HepG2 (cell line): ENCODE data around the gene USP19. TPM values are rescaled to one million over a fixed set of nuclear protein-coding genes. Genes with fewer than 3 reads are reported as not detected.

Experiments
- ATAC-seq: fragments of 200-7000 bp; cut with Tn5 transposase; 3 replicates; pipeline ENCODE4 v1.9.1; 2020; ENCODE audit warnings: mild to moderate bottlenecking, moderate library complexity
- BruUV-seq: library from RNA; stranded (reverse); fragments of 400-500 nt; replicated peaks from 2 replicates; lab custom pipeline; 2021; lab: Mats Ljungman, UMichigan
- CTCF ChIA-PET: fragments of 300-600 bp; formaldehyde crosslinking; extraction: SDS; loops from one replicate; lab custom pipeline; 2021; ENCODE audit warnings: low total read pairs, inconsistent platforms, low intra/inter-chr PET ratio; lab: Yijun Ruan, JAX
- POLR2A ChIA-PET: fragments of 350-600 bp; sonication (Branson Sonifier 250); formaldehyde crosslinking; loops from one replicate; lab custom pipeline; 2020; ENCODE audit warnings: antibody characterized with exemption, inconsistent platforms; lab: Yijun Ruan, JAX
- DNase-seq: peaks from one replicate; pipeline ENCODE4 v3.0.0-alpha.2; 2015; ENCODE audit warnings: low spot score
- FAIRE-seq: peaks from 3 replicates; lab custom pipeline; 2011; peaks lifted over from hg19 to GRCh38; lab: Jason Lieb, UNC
- H2AFZ ChIP-seq: one replicate; pipeline ENCODE4 v1.6.1; 2011; ENCODE audit warnings: low read length, inconsistent platforms
- H3K27ac ChIP-seq: fragments of 300-600 bp; 3 replicates; pipeline ENCODE4 v1.8.0; 2011; ENCODE audit warnings: mixed run types, mild to moderate bottlenecking, mixed read lengths, low read length, inconsistent platforms; ENCODE audit not compliant: insufficient read depth; ENCODE audit errors: extremely low read length
- H3K27me3 ChIP-seq, 2 experiments: fragments of 200-600 bp in 1 of 2; 2 replicates in 1 of 2; 3 replicates in 1 of 2; pipeline versions ENCODE4 v1.6.0 to v1.8.0; 2011; ENCODE audit warnings: low read length in 2 of 2, mild to moderate bottlenecking in 2 of 2, moderate library complexity in 2 of 2, inconsistent platforms in 1 of 2; ENCODE audit not compliant: insufficient read depth in 2 of 2, control insufficient read depth in 1 of 2
- H3K36me3 ChIP-seq, 2 experiments: fragments of 200-600 bp in 1 of 2; replicated peaks in 1 of 2; 2 replicates in 1 of 2; 3 replicates in 1 of 2; pipeline versions ENCODE4 v1.5.1 to v1.8.0; 2011; ENCODE audit warnings: low read length in 2 of 2, inconsistent platforms in 1 of 2; ENCODE audit not compliant: insufficient read depth in 2 of 2, control insufficient read depth in 1 of 2
- H3K4me1 ChIP-seq: 2 replicates; pipeline ENCODE4 v1.5.1; 2012; ENCODE audit warnings: low read length, inconsistent platforms; ENCODE audit not compliant: insufficient read depth
- H3K4me2 ChIP-seq: 2 replicates; pipeline ENCODE4 v1.6.0; 2011; ENCODE audit warnings: low read depth, low read length, inconsistent platforms
- H3K4me3 ChIP-seq, 3 experiments: fragments of 200-600 bp in 1 of 3; sonication (generic), shearing (Covaris generic) in 1 of 3; replicated peaks in 1 of 3; 2 replicates each; pipeline ENCODE4 v1.5.1; 2011 to 2016; ENCODE audit warnings: low read length in 3 of 3, inconsistent platforms in 2 of 3, low read depth in 2 of 3, mild to moderate bottlenecking in 2 of 3, control low read depth in 1 of 3, mixed read lengths in 1 of 3; ENCODE audit not compliant: insufficient read depth in 1 of 3
- H3K79me2 ChIP-seq: one replicate; pipeline ENCODE4 v1.6.1; 2011; ENCODE audit warnings: low read length, inconsistent platforms; ENCODE audit not compliant: insufficient read depth
- H3K9ac ChIP-seq: 2 replicates; pipeline ENCODE4 v1.6.0; 2011; ENCODE audit warnings: mild to moderate bottlenecking, low read depth, low read length, inconsistent platforms; ENCODE audit not compliant: insufficient read depth
- H3K9me3 ChIP-seq: 2 replicates; pipeline ENCODE4 v1.5.1; 2012; ENCODE audit warnings: mild to moderate bottlenecking, low read length
- H4K20me1 ChIP-seq: 2 replicates; pipeline ENCODE4 v1.6.0; 2011; ENCODE audit warnings: inconsistent platforms, mild to moderate bottlenecking, low read length, moderate library complexity; ENCODE audit not compliant: insufficient read depth
- AKAP8 ChIP-seq: sonication (generic); formaldehyde crosslinking; IDR thresholded peaks from 2 replicates; pipeline ENCODE4 v1.5.1; 2020; ENCODE audit warnings: mild to moderate bottlenecking, missing genetic modification reagents
- PHF20 ChIP-seq: sonication (generic); formaldehyde crosslinking; IDR thresholded peaks from 2 replicates; pipeline ENCODE4 v1.5.0; 2020; ENCODE audit warnings: mild to moderate bottlenecking, missing genetic modification reagents
- RXRB ChIP-seq: IDR thresholded peaks from 2 replicates; pipeline ENCODE4 v1.6.1; 2016; ENCODE audit warnings: borderline replicate concordance, missing genetic modification reagents, missing compliant biosample characterization
- SALL1 ChIP-seq: sonication (generic); formaldehyde crosslinking; IDR thresholded peaks from 2 replicates; pipeline ENCODE4 v1.8.0; 2022; ENCODE audit warnings: mild to moderate bottlenecking, missing genetic modification reagents
- TEF ChIP-seq: sonication (generic); formaldehyde crosslinking; IDR thresholded peaks from 2 replicates; pipeline ENCODE4 v1.5.0; 2020; ENCODE audit warnings: missing genetic modification reagents
- TMF1 ChIP-seq: sonication (generic); formaldehyde crosslinking; IDR thresholded peaks from 2 replicates; pipeline ENCODE4 v1.8.1; 2022; ENCODE audit warnings: low read depth, missing genetic modification reagents
- ZFAT ChIP-seq: sonication (generic); formaldehyde crosslinking; conservative IDR thresholded peaks from 2 replicates; pipeline ENCODE4 v1.8.1; 2023; ENCODE audit warnings: missing genetic modification reagents, inconsistent platforms
- ZMAT3 ChIP-seq: sonication (generic); formaldehyde crosslinking; conservative IDR thresholded peaks from 2 replicates; pipeline ENCODE4 v1.7.0; 2021; ENCODE audit warnings: missing genetic modification reagents
- ZMAT5 ChIP-seq: sonication (generic); formaldehyde crosslinking; IDR thresholded peaks from 2 replicates; pipeline ENCODE4 v1.5.0; 2020; ENCODE audit warnings: mild to moderate bottlenecking, low read depth, missing genetic modification reagents, borderline replicate concordance
- ZNF333 ChIP-seq: sonication (generic); formaldehyde crosslinking; IDR thresholded peaks from 2 replicates; pipeline ENCODE4 v1.4.0; 2020; ENCODE audit warnings: mild to moderate bottlenecking, missing genetic modification reagents, borderline replicate concordance
- ZNF34 ChIP-seq: sonication (generic); formaldehyde crosslinking; IDR thresholded peaks from 2 replicates; pipeline ENCODE4 v1.4.0; 2020; ENCODE audit warnings: mild to moderate bottlenecking, missing genetic modification reagents, borderline replicate concordance
- ZNF414 ChIP-seq: sonication (generic); formaldehyde crosslinking; IDR thresholded peaks from 2 replicates; pipeline ENCODE4 v1.5.0; 2020; ENCODE audit warnings: missing genetic modification reagents
- ZNF546 ChIP-seq: sonication (generic); formaldehyde crosslinking; conservative IDR thresholded peaks from 2 replicates; pipeline ENCODE4 v1.8.1; 2023; ENCODE audit warnings: mild to moderate bottlenecking, missing genetic modification reagents
- ZNF552 ChIP-seq: sonication (generic); formaldehyde crosslinking; IDR thresholded peaks from 2 replicates; pipeline ENCODE4 v1.9.0; 2022; ENCODE audit warnings: missing genetic modification reagents, mild to moderate bottlenecking, borderline replicate concordance
- WGBS: methylation state at CpG from one replicate; pipeline ENCODE4 v1.1.6; 2017; ENCODE audit warnings: low lambda C conversion rate; 5-methylcytosine and 5-hydroxymethylcytosine counted together
- in situ Hi-C: cut with HindIII; loops from 2 replicates; pipeline ENCODE4 v1.10.0; 2017; ENCODE audit warnings: low pct_unique_long_range_greater_than_20kb; ENCODE audit not compliant: extremely low pct_ligation_motif_present
- intact Hi-C: fragments of 100-400 bp; cut with micrococcal nuclease; formaldehyde crosslinking; loops from one replicate; pipeline ENCODE4 v1.10.0; 2022; ENCODE audit not compliant: unreplicated experiment
- polyA plus RNA-seq, 8 experiments: library from polyadenylated mRNA; depleted of rRNA in 3 of 8; stranded (reverse) in 7 of 8; unstranded in 1 of 8; fragments of >200 nt; fragmentation: Illumina TruSeq in 4 of 8; extraction: Trizol in 4 of 8; gene quantifications; 2 replicates each; pipeline versions ENCODE4 v1.2.1 to v1.2.3, GENCODE V29; 2011 to 2016; ENCODE audit warnings: low read depth in 4 of 8, missing spikeins in 1 of 8, mixed read lengths in 1 of 8; ENCODE audit not compliant: insufficient read depth in 1 of 8
- total RNA-seq, 5 experiments: library from RNA; depleted of rRNA; stranded (reverse); fragments of >200 nt; fragmentation: Illumina TruSeq; extraction: Trizol; gene quantifications; 2 replicates each; pipeline ENCODE4 v1.2.3, GENCODE V29; 2016; ENCODE audit warnings: low read depth in 1 of 5
- TF ChIP-seq, protein P1 (sequence below): sonication (generic); formaldehyde crosslinking; IDR thresholded peaks from 2 replicates; pipeline ENCODE4 v1.4.0; 2020; ENCODE audit warnings: mild to moderate bottlenecking, low read depth, missing genetic modification reagents

The USP19 gene
- total and polyA plus RNA-seq, 2 of the 13 experiments (the other 11 are each of a cell fraction or from before 2014, with no cell fraction given): 28.3 to 31.7 TPM

- no peak for FAIRE-seq
- in situ Hi-C loops: no loop called here
- H3K79me2 ChIP-seq: no peaks in the 10 kb centered on the region
- no peaks in the 10 kb centered on the region for H4K20me1 ChIP-seq
- H3K9me3 ChIP-seq: no peaks in the 10 kb centered on the region
- no peaks in the 10 kb centered on the region for H3K4me1 ChIP-seq
- ChIA-PET POLR2A (no interaction called here), CTCF (no interaction called here)
- over 99% methylated on average over 12 of the region's 14 CpGs for WGBS
- BruUV-seq: no TSS peak
- no peak for DNase-seq
- H2AFZ ChIP-seq: no peak overlapping the region
- H3K27ac ChIP-seq: no peak overlapping the region
- intact Hi-C loops: no loop called here
- H3K4me2 ChIP-seq: no peak overlapping the region
- ATAC-seq: no peak
- no peak overlapping the region for H3K4me3 ChIP-seq
- TF ChIP-seq SALL1 (CRISPR knock-in tag) (no peak), TMF1 (CRISPR knock-in tag) (no peak), ZFAT (CRISPR knock-in tag) (no peak), ZNF333 (CRISPR knock-in tag) (no peak), ZNF546 (CRISPR knock-in tag) (no peak), ZMAT5 (CRISPR knock-in tag) (no peak), RXRB (CRISPR knock-in tag) (no peak), TEF (CRISPR knock-in tag) (no peak), ZMAT3 (no peak), ZNF34 (CRISPR knock-in tag) (no peak), ZNF414 (CRISPR knock-in tag) (no peak), AKAP8 (no peak), PHF20 (CRISPR knock-in tag) (no peak), ZNF552 (CRISPR knock-in tag) (no peak)
- TF ChIP-seq, protein P1, sequence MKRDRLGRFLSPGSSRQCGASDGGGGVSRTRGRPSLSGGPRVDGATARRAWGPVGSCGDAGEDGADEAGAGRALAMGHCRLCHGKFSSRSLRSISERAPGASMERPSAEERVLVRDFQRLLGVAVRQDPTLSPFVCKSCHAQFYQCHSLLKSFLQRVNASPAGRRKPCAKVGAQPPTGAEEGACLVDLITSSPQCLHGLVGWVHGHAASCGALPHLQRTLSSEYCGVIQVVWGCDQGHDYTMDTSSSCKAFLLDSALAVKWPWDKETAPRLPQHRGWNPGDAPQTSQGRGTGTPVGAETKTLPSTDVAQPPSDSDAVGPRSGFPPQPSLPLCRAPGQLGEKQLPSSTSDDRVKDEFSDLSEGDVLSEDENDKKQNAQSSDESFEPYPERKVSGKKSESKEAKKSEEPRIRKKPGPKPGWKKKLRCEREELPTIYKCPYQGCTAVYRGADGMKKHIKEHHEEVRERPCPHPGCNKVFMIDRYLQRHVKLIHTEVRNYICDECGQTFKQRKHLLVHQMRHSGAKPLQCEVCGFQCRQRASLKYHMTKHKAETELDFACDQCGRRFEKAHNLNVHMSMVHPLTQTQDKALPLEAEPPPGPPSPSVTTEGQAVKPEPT: no peak
- H3K36me3 ChIP-seq: peaks cover 54 to 84% of the 10 kb centered on the region in 2 experiments
- H3K9ac ChIP-seq: no peak overlapping the region
- H3K27me3 ChIP-seq: no peaks in the 10 kb centered on the region
Measured at GRCh38 chr3:49112262-49112661, 8.4 kb downstream of the USP19 start.
